HCT116 (cell line): ENCODE results near the gene GRIP1.

ENCODE experiments used
- ATF3 ChIP-seq: IDR thresholded peaks from 2 replicates; pipeline ENCODE4 v1.6.1; 2012
- CEBPB ChIP-seq: IDR thresholded peaks from 2 replicates; pipeline ENCODE4 v1.6.1; 2012; ENCODE audit warnings: low read depth
- CTCF ChIP-seq, 3 experiments: fragments of 200-600 bp in 1 of 3; sonication (generic) in 1 of 3; IDR thresholded peaks in 2 of 3; conservative IDR thresholded peaks in 1 of 3; 2 replicates each; pipeline ENCODE4 v1.5.1; 2012 to 2017; ENCODE audit warnings: low read depth in 2 of 3, low read length in 2 of 3, antibody characterized with exemption in 1 of 3, borderline replicate concordance in 1 of 3, control low read depth in 1 of 3, mild to moderate bottlenecking in 1 of 3, mixed read lengths in 1 of 3, mixed run types in 1 of 3, moderate library complexity in 1 of 3; ENCODE audit not compliant: insufficient read depth in 1 of 3
- EGR1 ChIP-seq: IDR thresholded peaks from 2 replicates; pipeline ENCODE4 v1.6.1; 2012; ENCODE audit warnings: low read depth
- EZH2 ChIP-seq: fragments of 200-600 bp; sonication (generic); IDR thresholded peaks from 2 replicates; pipeline ENCODE4 v1.6.1; 2017; ENCODE audit warnings: antibody characterized with exemption, mixed run types
- EZH2phosphoT487 ChIP-seq: fragments of 200-600 bp; IDR thresholded peaks from 2 replicates; pipeline ENCODE4 v1.6.1; 2018; ENCODE audit warnings: antibody characterized with exemption, borderline replicate concordance
- POLR2A ChIP-seq: IDR thresholded peaks from 2 replicates; pipeline ENCODE4 v1.7.0; 2011; ENCODE audit warnings: borderline replicate concordance; ENCODE audit not compliant: insufficient read depth, insufficient read length; ENCODE audit errors: extremely low read depth
- REST ChIP-seq: IDR thresholded peaks from 2 replicates; pipeline ENCODE4 v1.6.1; 2012; ENCODE audit warnings: low read depth
- SIN3A ChIP-seq: IDR thresholded peaks from 2 replicates; pipeline ENCODE4 v1.6.1; 2012; ENCODE audit warnings: low read depth
- YY1 ChIP-seq: IDR thresholded peaks from 2 replicates; pipeline ENCODE4 v1.6.1; 2011; ENCODE audit warnings: low read length, low read depth, moderate library complexity, mild to moderate bottlenecking; ENCODE audit not compliant: insufficient replicate concordance; ENCODE audit errors: extremely low read depth

GRCh38 chr12:66598608-66599007, 80.3 kb downstream of the GRIP1 start:
- TF ChIP-seq CTCF (IDR thresholded peaks at IDR 0.05 in 2 of 3, conservative IDR thresholded peaks at IDR 0.05 in 1 of 3; ENCODE audit: borderline replicate concordance in 1 of 3, insufficient read depth in 1 of 3, low read depth in 2 of 3, low read length in 2 of 3) (no peak), ATF3 (no peak), POLR2A (no peak), EZH2phosphoT487 (no peak), REST (no peak), YY1 (no peak), CEBPB (no peak), EGR1 (no peak), SIN3A (no peak), EZH2 (no peak)
